Calu3 (cell line): ENCODE data around the gene CELF5. TPM values are rescaled to one million over a fixed set of nuclear protein-coding genes. Genes with fewer than 3 reads are reported as not detected.

Experiments
- BruUV-seq: library from RNA; stranded (reverse); fragments of 400-500 nt; replicated peaks from 2 replicates; lab custom pipeline; 2021; lab: Mats Ljungman, UMichigan
- CTCF ChIA-PET: fragments of 300-600 bp; sonication (Branson Sonifier 250); formaldehyde crosslinking; loops from one replicate; lab custom pipeline; 2022; ENCODE audit warnings: antibody characterized with exemption; lab: Charles Lee
- DNase-seq: peaks from one replicate; pipeline ENCODE4 v3.0.0; 2022
- H3K27ac Mint-ChIP-seq: one replicate; pipeline ENCODE4 v1.8.0; 2022; ENCODE audit warnings: mixed read lengths; ENCODE audit not compliant: unreplicated experiment
- H3K27me3 Mint-ChIP-seq: one replicate; pipeline ENCODE4 v1.8.0; 2022; ENCODE audit warnings: mixed read lengths; ENCODE audit not compliant: unreplicated experiment
- H3K36me3 Mint-ChIP-seq: one replicate; pipeline ENCODE4 v1.8.0; 2022; ENCODE audit warnings: mild to moderate bottlenecking, moderate library complexity, mixed read lengths; ENCODE audit not compliant: insufficient read depth, unreplicated experiment
- H3K4me1 Mint-ChIP-seq: one replicate; pipeline ENCODE4 v1.8.0; 2022; ENCODE audit warnings: mild to moderate bottlenecking, low read depth, mixed read lengths; ENCODE audit not compliant: unreplicated experiment
- H3K4me3 Mint-ChIP-seq: one replicate; pipeline ENCODE4 v1.8.0; 2022; ENCODE audit warnings: mild to moderate bottlenecking, low read depth, moderate library complexity, mixed read lengths; ENCODE audit not compliant: unreplicated experiment
- H3K9me3 Mint-ChIP-seq: one replicate; pipeline ENCODE4 v1.8.0; 2022; ENCODE audit warnings: low read depth, mixed read lengths; ENCODE audit not compliant: unreplicated experiment
- intact Hi-C: fragments of 100-400 bp; cut with micrococcal nuclease; formaldehyde crosslinking; loops from one replicate; pipeline ENCODE4 v1.10.0; 2022; ENCODE audit not compliant: unreplicated experiment
- total RNA-seq: library from RNA; stranded (reverse); gene quantifications from 2 replicates; pipeline ENCODE4 v1.2.3, GENCODE V29; 2022
- TF ChIP-seq, protein P1 (sequence below): fragments of 200-600 bp; IDR thresholded peaks from one replicate; pipeline ENCODE4 v1.8.0; 2022; ENCODE audit warnings: antibody characterized with exemption; ENCODE audit not compliant: unreplicated experiment

Gene CELF5
- total RNA-seq, 1 experiment from 2014 or later: 0.40 TPM

DNA sequence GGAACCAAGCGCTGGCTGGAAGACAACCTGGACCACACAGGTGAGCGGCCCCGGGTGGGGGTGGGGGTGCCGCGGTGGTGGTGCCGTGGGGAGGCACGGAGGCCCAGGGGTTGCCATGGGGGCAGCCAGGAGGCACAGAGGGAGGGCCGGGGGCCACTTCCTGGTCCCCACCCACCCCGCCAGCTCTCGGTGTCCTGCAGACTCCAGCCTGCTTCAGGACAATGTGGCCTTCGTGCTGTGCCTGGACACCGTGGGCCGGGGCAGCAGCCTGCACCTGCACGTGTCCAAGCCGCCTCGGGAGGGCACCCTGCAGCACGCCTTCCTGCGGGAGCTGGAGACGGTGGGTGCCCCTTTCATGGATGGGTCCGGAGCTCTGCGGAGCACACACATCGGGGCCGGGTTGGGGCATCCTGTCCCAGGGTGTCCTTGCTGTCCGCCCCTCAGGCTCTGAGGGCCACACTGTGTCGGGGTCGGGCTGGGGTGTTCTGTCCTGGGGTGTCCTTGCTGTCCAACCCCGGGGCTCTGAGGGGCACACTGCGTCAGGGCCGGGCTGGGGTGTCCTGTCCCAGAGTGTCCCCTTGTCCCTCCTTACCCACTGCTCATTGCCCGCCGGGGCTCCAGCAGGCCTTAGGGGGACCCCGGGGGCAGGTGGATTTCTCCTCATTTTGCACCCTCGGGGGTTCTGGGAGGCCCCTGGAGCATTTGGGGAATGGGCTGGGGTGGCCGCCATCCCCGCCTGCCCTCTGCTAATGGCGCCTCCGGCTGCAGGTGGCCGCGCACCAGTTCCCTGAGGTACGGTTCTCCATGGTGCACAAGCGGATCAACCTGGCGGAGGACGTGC is 20.4 kb upstream of the CELF5 start:
- Mint-ChIP-seq H3K4me1 (no peaks in the 10 kb centered on the region), H3K9me3 (no peaks in the 10 kb centered on the region), H3K27me3 (no peaks in the 10 kb centered on the region), H3K36me3 (peaks cover 14% of the 10 kb centered on the region), H3K4me3 (no peak overlapping the region), H3K27ac (no peak overlapping the region)
- BruUV-seq: no TSS peak
- TF ChIP-seq, protein P1, sequence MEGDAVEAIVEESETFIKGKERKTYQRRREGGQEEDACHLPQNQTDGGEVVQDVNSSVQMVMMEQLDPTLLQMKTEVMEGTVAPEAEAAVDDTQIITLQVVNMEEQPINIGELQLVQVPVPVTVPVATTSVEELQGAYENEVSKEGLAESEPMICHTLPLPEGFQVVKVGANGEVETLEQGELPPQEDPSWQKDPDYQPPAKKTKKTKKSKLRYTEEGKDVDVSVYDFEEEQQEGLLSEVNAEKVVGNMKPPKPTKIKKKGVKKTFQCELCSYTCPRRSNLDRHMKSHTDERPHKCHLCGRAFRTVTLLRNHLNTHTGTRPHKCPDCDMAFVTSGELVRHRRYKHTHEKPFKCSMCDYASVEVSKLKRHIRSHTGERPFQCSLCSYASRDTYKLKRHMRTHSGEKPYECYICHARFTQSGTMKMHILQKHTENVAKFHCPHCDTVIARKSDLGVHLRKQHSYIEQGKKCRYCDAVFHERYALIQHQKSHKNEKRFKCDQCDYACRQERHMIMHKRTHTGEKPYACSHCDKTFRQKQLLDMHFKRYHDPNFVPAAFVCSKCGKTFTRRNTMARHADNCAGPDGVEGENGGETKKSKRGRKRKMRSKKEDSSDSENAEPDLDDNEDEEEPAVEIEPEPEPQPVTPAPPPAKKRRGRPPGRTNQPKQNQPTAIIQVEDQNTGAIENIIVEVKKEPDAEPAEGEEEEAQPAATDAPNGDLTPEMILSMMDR: no peak
- intact Hi-C loops: no loop called here
- CTCF ChIA-PET: no interaction called here
- DNase-seq: no peak

DNA sequence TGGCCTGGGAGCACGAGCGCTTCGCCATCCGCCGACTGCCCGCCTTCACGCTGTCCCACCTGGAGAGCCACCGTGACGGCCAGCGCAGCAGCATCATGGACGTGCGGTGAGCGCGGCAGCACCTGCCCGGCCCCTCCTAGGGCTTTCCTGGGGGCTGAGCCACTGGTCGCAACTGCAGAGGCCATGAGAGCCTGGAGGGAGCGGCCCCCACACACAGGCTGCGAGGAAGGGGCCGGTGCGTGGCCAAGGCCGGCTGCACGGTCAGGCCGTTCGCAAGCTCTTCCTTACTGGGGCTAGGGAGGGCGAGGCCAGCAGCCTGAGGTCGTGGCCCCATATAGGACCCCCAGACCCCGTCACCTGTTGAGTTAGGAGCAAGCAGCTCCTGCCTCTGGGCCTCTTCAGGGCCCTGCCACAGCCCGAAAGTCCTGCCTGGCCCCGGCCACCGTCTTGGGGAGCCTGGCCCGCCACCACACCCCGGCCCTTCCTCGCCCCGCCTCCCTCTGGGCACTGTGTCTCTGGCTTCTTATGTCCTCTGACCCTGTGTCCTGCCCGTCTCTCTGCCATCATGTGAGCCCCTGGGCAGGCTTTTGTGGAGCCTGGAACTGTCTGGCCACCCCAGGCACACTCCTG is 19.7 kb upstream of the CELF5 start:
- H3K4me3 Mint-ChIP-seq: no peak overlapping the region
- intact Hi-C loops: no loop called here
- TF ChIP-seq, protein P1: no peak
- CTCF ChIA-PET: interaction anchor here (1.2 kb wide), 1 partner anchor 62 kb away, joined by 4 read pairs; no protein-coding TSS in a partner anchor
- H3K27ac Mint-ChIP-seq: no peak overlapping the region
- H3K9me3 Mint-ChIP-seq: no peaks in the 10 kb centered on the region
- H3K36me3 Mint-ChIP-seq: peaks cover 14% of the 10 kb centered on the region
- no TSS peak for BruUV-seq
- DNase-seq: no peak
- H3K4me1 Mint-ChIP-seq: no peaks in the 10 kb centered on the region
- no peaks in the 10 kb centered on the region for H3K27me3 Mint-ChIP-seq

DNA sequence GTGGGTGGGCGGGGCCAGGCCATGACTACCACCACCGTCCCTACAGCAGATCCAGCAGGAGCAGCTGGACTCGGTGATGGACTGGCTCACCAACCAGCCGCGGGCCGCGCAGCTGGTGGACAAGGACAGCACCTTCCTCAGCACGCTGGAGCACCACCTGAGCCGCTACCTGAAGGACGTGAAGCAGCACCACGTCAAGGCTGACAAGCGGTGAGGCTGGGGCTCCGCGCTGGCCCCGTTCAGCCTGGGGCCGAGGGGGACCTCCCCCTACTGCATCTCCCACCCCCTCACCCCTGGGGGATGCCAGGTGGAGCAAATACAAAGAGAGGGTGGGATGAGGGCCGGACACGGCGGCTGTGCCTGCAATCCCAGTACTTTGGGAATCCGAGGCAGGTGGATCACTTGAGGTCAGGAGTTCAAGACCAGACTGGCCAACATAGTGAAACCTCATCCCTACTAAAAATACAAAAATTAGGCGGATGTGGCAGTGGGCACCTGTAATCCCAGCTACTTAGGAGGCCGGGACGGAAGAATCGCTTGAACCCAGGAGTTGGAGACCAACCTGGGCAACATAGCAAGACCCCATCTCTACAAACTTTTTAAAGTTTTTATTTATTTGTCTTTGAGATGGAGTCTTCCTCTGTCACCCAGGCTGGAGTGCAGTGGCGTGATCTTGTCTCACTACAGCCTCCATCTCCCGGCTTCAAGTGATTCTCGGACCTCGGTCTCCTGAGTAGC is 18.1 kb upstream of the CELF5 start:
- no TSS peak for BruUV-seq
- H3K4me3 Mint-ChIP-seq: no peak overlapping the region
- no peaks in the 10 kb centered on the region for H3K9me3 Mint-ChIP-seq
- intact Hi-C loops: no loop called here
- no peak overlapping the region for H3K27ac Mint-ChIP-seq
- CTCF ChIA-PET: interaction anchor here (1.2 kb wide), 1 partner anchor 64 kb away, joined by 4 read pairs; no protein-coding TSS in a partner anchor
- no peaks in the 10 kb centered on the region for H3K4me1 Mint-ChIP-seq
- no peak for DNase-seq
- H3K36me3 Mint-ChIP-seq: peaks cover 24% of the 10 kb centered on the region
- no peaks in the 10 kb centered on the region for H3K27me3 Mint-ChIP-seq
- TF ChIP-seq, protein P1: no peak

DNA sequence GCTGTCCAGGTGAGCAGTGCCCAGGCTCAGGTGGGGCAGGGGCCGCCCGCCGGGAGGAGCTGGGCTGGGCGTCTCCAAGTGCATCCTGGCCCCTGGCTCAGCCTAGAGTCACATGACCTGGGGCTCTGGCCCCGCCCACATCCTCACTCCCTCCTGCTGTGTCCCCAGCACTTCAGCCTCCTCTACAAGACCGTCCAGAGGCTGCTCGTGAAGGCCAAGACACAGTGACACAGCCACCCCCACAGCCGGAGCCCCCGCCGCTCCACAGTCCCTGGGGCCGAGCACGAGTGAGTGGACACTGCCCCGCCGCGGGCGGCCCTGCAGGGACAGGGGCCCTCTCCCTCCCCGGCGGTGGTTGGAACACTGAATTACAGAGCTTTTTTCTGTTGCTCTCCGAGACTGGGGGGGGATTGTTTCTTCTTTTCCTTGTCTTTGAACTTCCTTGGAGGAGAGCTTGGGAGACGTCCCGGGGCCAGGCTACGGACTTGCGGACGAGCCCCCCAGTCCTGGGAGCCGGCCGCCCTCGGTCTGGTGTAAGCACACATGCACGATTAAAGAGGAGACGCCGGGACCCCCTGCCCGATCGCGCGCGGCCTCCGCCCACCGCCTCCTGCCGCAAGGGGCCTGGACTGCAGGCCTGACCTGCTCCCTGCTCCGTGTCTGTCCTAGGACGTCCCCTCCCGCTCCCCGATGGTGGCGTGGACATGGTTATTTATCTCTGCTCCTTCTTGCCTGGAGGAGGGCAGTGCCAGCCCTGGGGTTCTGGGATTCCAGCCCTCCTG is 16.8 kb upstream of the CELF5 start:
- no TSS peak for BruUV-seq

More for the DNA sequence above, 16.8 kb upstream of the CELF5 start:
- CTCF ChIA-PET: no interaction called here
- Mint-ChIP-seq H3K9me3 (no peaks in the 10 kb centered on the region), H3K4me3 (no peak overlapping the region), H3K27me3 (no peaks in the 10 kb centered on the region), H3K4me1 (no peaks in the 10 kb centered on the region), H3K27ac (no peak overlapping the region), H3K36me3 (peaks cover 24% of the 10 kb centered on the region)
- DNase-seq: no peak
- TF ChIP-seq, protein P1: no peak
- intact Hi-C loops: no loop called here
